NCI-H82 treated with DMSO at 0.1 percent for 48 hours (cell line): Measurements from ENCODE around the gene RAPGEF2.

Experiments
- DNase-seq: peaks from one replicate; lab custom pipeline; 2025; ENCODE audit not compliant: unreplicated experiment; lab: John Stamatoyannopoulos, UW

The RAPGEF2 gene

DNA sequence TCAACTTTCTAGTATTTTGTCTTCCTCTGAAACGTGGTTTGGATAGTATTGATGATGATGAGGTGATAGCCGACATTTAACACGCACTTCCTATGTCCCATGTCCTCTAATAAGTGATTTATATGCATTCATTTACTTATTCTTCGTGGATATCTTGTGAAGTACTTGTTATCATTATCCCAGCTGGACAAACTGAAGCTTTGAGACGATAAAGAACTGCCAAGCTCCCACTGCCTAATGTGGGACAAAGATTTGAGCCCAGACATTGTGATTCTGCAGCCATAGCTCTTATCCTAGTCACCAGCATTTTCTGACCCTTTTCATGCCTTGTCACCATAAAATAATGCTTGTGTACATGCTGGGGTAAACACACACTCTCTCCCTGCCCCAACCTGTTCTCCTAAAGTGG lies 92.5 kb downstream of the RAPGEF2 start:
- no peak for DNase-seq

DNA sequence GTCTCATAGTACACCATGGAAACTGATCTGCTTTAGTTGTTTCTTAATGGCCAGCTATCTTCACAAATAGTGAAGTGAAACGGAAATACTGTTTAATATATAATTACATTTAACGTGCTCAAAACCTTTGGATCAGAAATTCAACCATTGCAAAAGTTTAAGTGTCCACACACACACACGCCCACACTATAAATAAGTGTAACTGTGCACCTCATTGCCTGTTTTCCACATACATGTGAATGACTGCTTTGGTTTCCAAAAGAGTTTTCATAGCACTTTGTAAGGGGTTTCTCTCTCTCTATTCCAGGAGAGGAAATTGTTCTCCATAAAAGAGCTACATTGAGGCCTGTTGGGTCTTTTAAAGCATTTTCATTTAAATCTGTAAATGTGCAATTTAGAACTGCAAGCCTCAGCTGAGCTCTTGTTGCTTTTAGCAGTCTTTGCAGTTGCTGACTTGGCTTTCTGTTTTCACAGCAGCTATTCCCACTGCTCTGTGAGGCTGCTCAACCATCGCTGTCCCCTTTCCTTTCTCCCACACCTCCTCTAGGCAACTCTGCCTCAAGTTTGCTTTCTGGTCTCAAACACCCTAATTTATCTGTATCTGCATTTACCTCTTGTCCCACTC lies 94.5 kb downstream of the RAPGEF2 start:
- no peak for DNase-seq

DNA sequence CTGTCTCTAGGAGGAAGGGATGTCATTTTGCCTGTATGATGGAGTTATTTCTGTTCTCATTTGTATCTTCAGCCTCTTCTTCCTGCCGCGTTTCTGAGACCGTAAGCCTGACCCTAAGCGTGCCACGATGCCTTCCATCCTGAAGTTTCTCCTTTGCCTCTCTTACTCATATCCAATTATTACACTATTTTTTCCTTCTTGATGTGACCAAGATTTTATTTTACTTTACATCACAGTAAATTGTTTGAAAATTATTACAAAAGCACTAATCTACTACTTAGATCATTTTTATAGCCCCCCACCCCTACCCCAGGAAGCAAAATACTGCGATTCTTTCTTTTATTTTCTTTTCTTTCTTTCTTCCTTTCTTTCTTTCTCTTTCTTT lies 95.0 kb downstream of the RAPGEF2 start:
- DNase-seq, result no peak

DNA sequence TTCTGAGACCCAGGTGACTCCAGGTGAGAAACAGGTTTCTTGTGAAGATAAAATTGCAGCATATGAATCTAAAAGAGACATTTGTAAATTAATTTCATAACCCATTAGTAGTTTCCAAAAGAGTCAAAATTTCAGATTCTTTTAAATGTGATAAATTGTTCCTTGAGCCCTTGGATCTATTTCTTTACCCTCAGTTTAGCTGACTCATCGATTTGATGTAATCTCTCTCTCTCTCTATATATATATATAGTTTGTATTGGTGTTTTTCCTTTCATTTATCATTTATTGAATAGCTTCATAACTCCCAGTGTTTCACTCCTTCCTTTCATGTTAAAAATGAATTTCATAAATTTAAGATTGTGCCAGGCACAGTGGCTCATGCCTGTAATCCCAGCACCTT lies 96.9 kb downstream of the RAPGEF2 start:
- no peak for DNase-seq

DNA sequence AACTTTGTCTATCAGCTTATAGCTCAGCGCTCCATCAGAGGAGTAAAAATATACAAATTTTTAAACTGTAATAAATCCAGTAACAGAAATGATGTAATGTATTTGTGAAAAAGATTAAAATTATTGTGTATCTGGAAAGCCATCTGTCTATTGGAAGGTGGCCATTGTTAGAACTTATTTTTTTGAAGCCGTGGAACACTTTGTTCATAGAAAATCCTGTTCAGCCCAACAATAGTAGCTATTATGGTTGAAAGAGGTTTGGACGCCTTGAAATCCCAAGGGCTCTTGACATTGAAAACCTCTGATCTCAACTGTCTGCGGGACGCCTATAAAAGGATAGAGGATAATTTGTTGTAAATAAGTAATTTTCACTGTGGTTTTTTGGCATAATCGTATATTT lies 98.3 kb downstream of the RAPGEF2 start:
- no peak for DNase-seq

DNA sequence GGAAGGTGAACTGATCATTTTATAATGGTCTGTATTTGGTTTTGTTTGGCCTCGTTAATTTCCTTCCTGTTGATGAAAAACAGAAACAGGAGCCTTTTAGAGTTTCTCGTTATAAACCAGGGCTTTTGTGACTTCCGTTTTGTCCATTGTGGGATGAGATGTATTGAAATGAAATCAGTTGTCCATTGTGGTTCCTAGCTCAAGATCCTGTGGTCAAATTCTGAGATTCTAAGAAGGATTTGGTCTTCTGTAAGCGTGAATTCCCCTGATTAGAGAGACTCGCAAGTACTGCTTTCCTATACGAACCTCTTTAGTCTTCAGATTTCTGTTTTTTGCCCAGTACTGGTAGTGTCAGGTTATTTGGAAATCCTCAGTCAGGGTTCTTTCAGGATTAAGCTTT lies 101.7 kb downstream of the RAPGEF2 start:
- no peak for DNase-seq

DNA sequence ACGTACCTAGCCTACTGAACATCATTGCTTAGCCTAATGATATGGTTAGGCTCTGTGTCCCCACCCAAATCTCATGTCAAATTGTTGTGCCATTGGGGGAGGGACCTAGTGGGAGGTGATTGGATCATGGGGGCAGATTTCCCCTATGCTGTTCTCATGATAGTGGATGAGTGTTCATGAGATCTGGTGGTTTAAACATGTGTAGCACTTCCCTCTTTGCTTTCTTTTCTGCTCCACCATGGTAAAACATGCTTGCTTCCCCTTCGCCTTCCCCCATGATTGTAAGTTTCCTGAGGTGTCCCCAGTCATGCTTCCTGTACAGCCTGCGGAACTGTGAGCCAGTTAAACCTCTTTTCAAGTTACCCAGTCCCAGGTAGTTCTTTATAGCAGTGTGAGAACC lies 102.6 kb downstream of the RAPGEF2 start:
- DNase-seq, result no peak

DNA sequence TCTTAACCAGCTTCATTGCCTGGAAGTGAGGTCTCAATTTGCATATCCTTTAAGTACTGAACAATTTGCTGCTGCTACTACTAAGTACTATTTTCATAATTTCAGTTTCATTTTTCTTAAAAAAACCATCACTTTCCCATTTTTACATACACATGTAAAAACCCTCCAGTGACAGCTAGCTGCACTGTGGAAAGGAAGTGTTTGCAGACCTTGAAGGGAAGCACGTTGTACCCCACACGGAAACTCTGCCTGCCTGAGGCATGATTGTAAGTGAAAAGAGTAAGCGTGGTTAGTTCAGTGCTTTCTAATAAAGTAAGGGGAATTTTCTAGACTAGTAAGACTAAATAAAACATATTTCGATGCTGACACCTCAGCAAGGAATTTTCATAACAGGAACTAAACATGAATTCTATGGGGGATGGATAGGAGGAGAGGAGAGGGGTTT lies 103.6 kb downstream of the RAPGEF2 start:
- no peak for DNase-seq

DNA sequence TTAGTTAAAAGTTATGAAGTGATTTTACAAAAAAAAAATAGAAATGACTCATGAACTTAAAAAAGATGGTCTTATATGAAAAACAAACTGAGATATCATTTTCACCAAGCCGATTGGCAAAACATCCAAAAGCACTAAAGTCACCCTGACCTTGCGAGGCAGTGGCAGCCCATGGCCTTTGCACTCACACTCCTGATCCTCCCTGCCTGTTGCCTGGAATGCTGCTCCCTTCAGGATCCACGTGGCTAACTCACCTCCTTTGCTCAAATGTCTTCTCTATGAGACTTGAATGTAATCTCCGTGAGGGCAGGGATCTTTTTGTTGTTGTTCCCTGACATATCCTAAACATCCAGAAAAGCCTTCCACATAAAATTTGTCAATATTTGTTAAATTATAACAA lies 106.4 kb downstream of the RAPGEF2 start:
- DNase-seq, result no peak

DNA sequence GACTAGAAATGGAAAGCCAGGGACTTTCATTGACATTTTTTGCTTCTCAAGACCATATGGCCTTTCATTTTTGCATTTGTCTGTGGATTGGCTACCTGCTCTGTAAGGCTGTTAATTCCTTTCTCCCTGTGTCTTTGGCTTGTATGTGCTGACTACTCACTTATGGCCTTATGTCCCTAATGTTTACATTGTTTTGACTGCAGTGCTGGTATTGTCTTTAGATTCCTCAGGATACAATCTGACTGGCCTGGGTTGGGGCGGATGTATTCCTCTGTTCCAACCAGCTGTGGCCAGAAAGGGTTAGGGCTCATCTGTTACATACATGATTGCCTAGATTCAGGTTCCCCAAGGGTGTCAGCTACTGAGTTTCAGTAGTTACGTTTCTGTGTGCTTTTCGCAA lies 108.1 kb downstream of the RAPGEF2 start:
- DNase-seq, result no peak

DNA sequence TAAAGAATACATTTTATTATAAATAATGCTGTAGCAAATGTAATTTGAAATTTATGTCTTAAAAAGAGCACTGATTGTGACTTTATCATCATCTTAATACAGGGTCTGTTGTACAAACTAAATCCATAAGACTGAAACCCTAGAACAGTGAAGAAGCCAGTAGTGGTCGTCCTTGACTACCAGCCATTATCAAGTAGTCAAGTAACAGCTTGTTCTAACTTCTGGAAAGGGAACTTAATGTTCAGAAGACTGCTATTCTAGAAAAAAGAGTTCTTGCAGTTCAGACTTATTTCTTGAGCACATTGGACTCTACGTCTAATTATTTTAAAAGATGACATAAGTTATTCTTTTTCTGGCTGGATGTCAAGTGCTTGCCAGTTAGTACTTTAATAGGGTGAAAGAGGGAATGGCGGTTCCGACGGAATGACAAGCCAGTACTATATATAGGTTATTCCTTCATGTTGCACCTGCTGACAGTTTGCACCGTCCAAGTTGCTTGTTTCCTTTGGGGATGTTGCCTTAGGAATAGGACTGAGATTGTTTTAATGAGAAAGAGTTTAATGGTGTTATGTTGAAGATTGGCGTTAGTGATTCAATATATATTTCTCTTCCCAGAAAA lies 109.9 kb downstream of the RAPGEF2 start:
- DNase-seq, result no peak

DNA sequence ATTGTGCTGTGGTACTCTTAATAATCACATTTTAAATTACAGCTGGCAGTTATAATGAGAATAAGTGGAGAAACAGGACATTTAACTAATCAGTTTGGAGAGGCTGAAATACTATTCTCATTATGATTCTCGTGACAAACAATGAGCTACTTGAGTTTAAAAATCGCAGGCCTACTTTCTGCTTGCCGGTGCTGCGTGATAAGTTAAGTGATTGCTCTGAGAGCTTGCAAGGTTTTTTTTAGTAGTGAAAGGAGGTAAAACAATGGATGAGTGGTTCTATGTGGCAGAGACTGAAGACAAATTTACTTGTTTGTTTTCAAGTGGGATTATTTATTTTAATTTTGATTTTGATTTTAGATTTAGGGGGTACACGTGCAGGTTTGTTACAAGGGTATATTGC lies 114.0 kb downstream of the RAPGEF2 start:
- DNase-seq, result no peak

DNA sequence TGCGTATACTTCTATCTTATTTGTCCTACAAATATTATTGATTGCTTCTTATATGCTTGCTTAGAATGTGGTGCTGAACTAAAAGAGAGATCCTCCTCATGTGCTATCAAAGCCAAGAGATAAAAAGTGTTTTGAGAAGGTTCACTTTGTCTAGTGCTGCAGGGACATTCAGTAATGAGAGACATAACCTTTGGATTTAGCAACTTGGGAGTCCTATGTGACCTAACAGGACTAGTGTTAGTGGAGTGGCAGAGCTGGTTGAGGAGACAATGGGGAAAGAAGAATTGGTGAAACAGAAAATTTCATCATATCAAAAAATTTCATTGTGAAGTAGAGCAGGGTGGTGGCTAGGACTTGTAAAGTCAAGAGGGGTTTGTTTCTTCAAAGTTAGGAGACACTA lies 117.0 kb downstream of the RAPGEF2 start:
- DNase-seq, result no peak

DNA sequence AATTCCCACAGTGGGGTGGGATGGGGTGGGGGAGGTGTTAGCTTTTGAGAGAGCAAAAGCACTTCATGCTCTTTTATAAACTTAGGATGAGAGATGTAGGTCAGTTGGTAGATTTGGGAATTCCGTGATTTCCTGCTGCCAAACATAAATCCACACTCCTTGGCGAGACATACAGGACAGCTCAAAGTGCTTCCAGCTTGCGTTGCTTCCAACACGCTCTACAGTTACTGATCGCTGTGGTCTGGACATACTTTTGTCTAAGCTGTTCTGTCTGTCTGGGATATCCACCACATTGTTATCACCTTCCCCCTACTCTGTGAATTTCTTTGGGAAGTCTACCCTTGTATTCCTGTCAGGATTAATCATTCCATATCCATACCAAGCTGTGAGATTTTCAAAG lies 117.5 kb downstream of the RAPGEF2 start:
- no peak for DNase-seq

DNA sequence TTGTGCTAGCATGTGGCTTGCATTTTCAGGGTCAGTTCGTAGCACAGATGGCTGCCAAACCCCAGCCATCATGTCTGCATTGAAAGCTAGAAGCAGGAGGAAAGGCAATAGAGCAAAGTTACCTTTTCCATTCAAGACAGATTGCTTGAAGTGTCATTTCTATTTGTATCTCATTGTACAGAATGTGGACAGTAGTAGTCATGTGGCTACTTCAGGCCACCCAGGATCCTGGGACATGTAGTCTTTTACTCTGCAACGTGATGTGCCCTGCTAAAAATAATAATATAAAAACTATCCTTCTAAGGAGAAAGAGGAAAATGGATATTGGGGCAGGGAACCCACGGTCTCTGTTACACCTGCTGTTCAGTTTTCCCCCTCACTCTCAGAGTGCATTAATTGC lies 118.4 kb downstream of the RAPGEF2 start:
- DNase-seq, result no peak

DNA sequence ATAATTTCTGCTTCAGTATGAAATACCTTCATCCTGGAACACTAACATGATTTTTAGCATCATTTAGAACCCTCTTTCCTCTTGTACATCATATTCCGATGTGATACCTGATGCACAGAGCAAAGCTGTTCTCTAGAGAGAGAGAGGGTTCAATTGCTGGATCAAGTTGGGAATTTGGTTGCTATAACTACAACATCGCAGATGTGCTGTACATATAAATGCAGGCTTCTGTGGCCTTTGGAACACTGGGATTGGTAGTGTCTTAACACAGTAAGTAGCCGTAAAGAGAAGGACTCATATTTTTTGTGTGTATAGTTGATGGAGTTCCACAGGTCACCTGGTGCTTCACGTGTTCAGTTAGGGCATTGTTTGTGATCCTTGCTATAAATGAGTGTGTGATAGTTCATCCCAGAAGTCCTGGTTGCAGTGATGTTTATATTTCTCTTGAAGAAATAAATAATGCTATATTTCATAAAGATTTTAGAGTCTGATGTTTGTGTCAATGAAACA lies 119.2 kb downstream of the RAPGEF2 start:
- no peak for DNase-seq

DNA sequence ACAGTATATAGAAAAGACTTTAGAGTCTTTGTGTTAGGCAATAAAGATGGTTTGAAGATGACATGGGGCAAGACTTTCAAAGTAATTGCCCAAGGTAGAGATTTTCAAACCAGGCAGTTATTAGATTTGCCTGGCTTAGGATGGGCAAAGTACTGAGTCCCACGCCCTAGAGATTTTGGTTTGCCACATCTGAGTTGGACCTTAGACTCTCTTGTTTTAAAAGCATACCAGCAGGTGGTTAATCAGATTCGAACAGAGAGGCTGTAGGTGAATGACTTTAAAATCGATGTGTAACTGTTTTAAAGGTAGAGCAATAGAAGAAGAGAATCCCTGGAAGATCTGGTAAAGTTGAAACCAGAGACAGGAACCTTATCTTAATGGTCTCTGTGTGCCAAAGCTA lies 121.5 kb downstream of the RAPGEF2 start:
- no peak for DNase-seq

DNA sequence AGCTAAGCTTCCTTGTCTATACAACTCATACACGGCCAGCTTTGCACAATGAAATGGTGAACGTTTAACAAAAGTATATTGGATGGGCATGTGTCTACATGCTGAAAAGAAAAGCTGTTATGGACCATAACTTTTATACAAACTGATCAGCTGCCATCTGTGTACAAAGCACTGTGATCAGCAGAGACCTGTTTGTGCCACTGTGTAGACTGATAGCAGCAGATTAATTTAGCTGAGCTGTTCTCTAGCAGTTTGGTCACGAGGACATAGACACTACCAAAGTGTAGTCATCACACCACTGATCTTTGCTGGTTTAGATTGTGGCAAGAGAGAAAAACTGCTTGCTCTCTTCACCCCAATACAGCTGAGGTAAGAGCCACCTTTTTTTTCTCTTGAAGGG lies 124.5 kb downstream of the RAPGEF2 start:
- no peak for DNase-seq

DNA sequence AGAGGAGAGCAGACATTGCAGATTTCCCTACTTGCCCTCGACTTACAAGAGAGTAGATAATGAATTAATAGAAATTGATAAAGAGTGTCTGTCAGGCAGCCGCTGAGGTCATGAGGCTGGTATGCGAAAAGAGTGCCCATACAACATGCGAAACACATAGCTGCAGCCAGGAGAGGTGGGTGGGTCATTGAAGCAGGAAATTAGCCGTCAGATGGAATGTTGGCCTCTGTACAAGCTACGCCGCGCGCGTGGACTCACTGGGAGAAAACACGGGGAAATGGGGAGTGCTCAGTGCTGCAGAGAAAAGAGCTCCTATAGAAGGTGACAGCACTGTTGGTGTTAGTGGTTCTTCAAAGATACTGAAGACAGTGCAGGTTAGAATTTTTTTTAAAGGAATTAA lies 125.1 kb downstream of the RAPGEF2 start:
- DNase-seq, result no peak

DNA sequence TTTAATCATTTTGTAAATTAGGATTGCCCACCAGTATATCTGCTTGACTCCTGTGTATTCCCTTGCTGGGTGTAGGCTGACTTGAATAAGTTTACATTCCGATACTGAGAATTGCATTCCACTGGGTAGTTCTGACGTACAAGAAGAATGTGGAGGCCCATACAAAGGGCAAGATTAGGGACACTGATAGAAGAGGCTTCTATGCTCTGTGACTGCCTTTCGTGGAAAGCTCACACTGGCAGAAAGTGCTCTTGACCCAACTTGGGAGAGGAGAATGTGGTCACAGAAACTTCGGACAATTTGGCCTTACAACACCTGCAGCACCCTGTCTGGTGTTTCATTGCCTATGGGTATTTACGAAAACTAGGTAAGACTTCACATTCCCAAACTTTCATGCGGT lies 126.3 kb downstream of the RAPGEF2 start:
- no peak for DNase-seq

DNA sequence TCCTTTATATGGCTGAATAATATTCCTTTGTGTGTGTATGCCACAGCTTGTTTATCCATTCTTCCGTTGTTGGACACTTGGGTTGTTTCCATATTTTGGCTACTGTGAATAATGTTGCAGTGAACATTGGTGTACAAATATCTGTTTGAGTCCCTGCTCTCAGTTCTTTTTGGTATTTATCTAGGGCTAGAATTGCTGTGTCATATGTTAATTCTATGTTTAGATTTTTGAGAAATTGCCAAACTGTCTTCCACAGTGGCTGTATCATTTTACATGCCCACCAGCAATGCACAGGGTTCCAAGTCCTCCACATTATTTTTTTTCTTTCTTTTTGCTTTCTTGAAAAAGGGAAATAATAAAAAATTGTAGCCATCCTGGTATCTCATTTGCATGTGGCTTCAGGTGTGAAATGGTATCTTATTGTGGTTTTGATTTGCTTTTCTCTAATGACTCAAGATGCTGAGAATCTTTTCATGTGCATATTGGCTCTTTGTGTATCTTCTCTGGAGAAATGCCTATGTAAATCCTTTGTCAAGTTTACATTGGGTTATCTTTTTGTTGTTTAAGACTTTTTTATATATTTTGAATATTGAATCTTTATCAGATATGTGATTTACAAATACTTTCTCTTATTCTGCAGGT lies 129.7 kb downstream of the RAPGEF2 start:
- DNase-seq, result no peak

DNA sequence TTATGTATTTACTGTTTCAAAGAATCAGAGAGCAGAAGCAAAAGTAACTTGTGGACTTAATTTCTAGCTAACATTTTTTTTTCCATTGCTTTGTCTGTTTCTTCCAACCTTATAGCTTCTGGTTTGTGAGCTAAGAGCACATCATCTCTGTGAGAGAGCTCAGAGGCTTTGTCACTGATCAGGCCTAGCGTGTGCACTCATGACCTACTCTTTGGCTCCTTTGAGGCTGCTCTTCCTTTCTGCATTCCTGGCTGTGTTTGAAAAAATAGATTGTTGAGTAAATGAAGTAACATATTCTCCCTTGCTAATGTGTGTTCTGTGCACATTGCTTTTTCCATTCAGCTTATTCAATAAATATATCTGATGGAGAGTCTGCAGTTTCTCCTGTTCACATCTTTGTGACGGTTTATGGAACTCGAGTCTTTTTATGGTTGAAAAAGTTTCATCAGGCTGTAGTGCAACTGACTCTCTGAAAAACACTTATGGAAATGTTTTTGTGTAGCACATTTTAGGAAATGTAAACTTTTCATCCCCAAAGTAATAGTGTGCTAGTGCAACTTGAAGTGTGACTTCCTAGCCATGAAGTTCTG lies 133.0 kb downstream of the RAPGEF2 start:
- DNase-seq, result no peak
